Germinal center (tissue), 1 donor: ENCODE data around the gene CRYBG1.
"Not testable (repeated sequence)": the region's sequence is repeated elsewhere in the genome, so short reads cannot be mapped to it uniquely, and the experiment has no call there.

Experiments
- DNase-seq: peaks from one replicate; pipeline ENCODE4 v3.0.0; 2012; ENCODE audit warnings: mixed read lengths, low spot score

The CRYBG1 gene

GRCh38 chr6:106586815-106587415 is 226.4 kb downstream of the CRYBG1 start:
- no peak for DNase-seq

- DNase-seq, result not testable (repeated sequence)
These were observed 228.4 kb downstream of the CRYBG1 start for GRCh38 chr6:106588937-106589336.

GRCh38 chr6:106591111-106591825 is 230.8 kb downstream of the CRYBG1 start:
- DNase-seq, result no peak

- DNase-seq, result no peak
These were observed 238.9 kb downstream of the CRYBG1 start for GRCh38 chr6:106599440-106599839.

GRCh38 chr6:106600329-106600728 is 239.8 kb downstream of the CRYBG1 start:
- no peak for DNase-seq

GRCh38 chr6:106608080-106608668 is 247.7 kb downstream of the CRYBG1 start:
- DNase-seq, result peak; percentile 60

GRCh38 chr6:106609699-106610098 is 249.2 kb downstream of the CRYBG1 start:
- DNase-seq, result peak; percentile 50

GRCh38 chr6:106611030-106611429 is 250.5 kb downstream of the CRYBG1 start:
- no peak for DNase-seq

GRCh38 chr6:106612671-106613416 is 252.3 kb downstream of the CRYBG1 start:
- DNase-seq, result no peak

- no peak for DNase-seq
These were observed 253.1 kb downstream of the CRYBG1 start for GRCh38 chr6:106613590-106613989.

GRCh38 chr6:106614166-106614565 is 253.6 kb downstream of the CRYBG1 start:
- no peak for DNase-seq

GRCh38 chr6:106614592-106615257 is 254.2 kb downstream of the CRYBG1 start:
- peak; percentile 11 for DNase-seq

- DNase-seq, result no peak
These were observed 256.8 kb downstream of the CRYBG1 start for GRCh38 chr6:106617302-106617701.

GRCh38 chr6:106617857-106618256 is 257.3 kb downstream of the CRYBG1 start:
- no peak for DNase-seq

- no peak for DNase-seq
These were observed 257.8 kb downstream of the CRYBG1 start for GRCh38 chr6:106618324-106618723.

- DNase-seq, result no peak
These were observed 258.7 kb downstream of the CRYBG1 start for GRCh38 chr6:106619223-106619622.

- no peak for DNase-seq
These were observed 260.6 kb downstream of the CRYBG1 start for GRCh38 chr6:106620931-106621672.
